HG02642 (cell line): ENCODE measurements around the gene PXDN.
"Not testable (repeated sequence)": the region's sequence is repeated elsewhere in the genome, so short reads cannot be mapped to it uniquely, and the experiment has no call there.

Experiments
- ATAC-seq: cut with Tn5 transposase; IDR thresholded peaks from one replicate; pipeline ENCODE4 v1.9.1; 2021; ENCODE audit warnings: mild to moderate bottlenecking; ENCODE audit not compliant: unreplicated experiment, poor library complexity

PXDN gene, protein sequence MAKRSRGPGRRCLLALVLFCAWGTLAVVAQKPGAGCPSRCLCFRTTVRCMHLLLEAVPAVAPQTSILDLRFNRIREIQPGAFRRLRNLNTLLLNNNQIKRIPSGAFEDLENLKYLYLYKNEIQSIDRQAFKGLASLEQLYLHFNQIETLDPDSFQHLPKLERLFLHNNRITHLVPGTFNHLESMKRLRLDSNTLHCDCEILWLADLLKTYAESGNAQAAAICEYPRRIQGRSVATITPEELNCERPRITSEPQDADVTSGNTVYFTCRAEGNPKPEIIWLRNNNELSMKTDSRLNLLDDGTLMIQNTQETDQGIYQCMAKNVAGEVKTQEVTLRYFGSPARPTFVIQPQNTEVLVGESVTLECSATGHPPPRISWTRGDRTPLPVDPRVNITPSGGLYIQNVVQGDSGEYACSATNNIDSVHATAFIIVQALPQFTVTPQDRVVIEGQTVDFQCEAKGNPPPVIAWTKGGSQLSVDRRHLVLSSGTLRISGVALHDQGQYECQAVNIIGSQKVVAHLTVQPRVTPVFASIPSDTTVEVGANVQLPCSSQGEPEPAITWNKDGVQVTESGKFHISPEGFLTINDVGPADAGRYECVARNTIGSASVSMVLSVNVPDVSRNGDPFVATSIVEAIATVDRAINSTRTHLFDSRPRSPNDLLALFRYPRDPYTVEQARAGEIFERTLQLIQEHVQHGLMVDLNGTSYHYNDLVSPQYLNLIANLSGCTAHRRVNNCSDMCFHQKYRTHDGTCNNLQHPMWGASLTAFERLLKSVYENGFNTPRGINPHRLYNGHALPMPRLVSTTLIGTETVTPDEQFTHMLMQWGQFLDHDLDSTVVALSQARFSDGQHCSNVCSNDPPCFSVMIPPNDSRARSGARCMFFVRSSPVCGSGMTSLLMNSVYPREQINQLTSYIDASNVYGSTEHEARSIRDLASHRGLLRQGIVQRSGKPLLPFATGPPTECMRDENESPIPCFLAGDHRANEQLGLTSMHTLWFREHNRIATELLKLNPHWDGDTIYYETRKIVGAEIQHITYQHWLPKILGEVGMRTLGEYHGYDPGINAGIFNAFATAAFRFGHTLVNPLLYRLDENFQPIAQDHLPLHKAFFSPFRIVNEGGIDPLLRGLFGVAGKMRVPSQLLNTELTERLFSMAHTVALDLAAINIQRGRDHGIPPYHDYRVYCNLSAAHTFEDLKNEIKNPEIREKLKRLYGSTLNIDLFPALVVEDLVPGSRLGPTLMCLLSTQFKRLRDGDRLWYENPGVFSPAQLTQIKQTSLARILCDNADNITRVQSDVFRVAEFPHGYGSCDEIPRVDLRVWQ (N-terminal part only)

DNA sequence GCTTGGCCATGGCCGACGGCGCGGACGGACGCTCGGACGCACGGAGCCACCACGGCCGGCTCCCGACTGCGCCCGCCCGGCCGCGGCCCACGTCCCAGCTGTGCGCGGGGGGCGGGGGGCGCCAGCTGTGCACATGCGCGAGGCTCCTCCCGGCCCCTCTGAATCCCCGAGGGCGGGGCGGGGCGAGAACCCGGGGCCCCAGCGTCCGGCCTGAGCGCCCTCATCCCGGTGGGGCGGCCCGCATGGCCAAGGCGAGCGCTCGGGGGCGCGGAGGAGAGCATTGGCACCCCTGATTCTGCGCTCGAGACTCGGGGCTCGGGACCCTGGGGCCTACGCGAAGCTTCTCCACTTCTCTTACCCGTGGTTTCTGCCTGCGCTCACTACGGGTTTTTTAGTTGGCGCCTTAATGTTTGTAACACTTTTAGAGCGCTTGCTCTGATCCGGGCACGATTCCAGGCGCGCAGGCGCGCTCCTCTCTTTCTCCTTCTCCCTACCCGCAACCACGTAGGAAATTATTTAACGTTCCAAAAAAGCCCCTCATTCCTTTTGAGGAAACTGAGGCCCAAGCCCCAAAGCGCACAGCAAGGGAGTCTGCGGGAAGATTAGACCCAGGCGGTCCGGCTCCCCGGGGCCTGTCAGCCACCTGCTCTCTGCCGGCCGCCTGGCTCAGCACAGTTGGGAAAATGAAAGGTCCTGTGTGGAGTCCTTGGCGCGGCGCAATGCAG lies at the start of gene PXDN:
PXDN (minus strand) TSS at position 70 of the 725 bp plus-strand sequence; CDS start at position 10, 60 bp downstream.
- no peak for ATAC-seq

DNA sequence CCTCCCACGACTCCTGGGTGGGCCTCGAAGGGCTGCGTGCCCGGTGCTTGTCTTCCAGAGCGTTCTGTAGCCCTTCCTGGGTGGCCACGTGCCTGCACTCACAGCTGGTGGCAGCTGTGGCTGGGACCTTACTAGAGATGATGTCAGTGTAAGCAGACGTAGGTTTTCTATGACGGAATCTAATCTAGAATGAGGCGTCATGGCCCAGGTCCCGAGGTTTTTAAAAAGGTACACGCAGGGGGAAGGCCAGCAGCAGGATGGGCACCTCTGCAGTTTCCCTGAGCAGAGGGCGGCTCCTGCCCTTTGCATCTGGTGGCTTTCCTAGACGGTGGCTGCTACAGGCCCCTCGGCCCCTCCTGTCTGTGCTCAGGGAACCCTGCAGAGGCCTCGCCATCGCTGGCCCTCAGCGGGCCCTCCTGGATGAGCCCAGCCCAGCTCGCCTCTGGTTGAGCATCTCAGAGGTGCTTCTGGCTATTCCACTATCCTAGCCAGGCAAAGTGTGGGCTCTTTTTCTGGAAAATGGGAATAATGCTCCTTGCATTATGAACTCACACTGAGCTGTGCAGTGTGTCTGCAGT lies 49.6 kb upstream of the PXDN start:
- no peak for ATAC-seq

GRCh38 chr2:1793001-1793867 lies 48.9 kb upstream of the PXDN start:
- no peak for ATAC-seq

GRCh38 chr2:1791685-1792435 lies 47.5 kb upstream of the PXDN start:
- ATAC-seq: no peak

DNA sequence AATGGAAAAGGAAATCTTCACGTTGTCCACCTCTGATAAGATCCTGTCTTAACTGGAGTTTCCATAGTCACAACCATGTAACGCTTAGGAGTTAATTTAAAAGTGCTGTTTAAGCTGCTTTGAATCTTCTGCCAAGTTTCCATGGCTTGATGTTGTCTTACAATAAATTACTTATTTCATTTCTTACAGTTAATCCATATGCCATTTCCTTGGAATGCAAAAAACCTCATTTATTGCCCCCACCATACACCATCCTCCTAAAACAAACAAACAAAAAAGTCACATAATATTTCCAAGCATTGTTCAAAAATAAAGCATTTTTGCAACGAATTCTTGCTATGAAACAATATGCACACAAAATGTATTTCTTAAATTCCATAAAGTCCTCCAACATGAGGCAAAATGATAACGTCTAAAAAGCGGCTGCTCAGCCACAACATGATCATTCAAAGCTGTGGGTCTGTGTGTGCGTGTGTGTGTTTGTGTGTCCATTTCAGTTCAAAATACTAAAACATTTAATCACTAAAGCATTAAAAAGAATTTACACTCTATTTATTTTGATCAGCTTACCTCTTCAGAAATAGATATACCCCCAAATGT lies 46.8 kb upstream of the PXDN start:
- ATAC-seq: no peak

- ATAC-seq: no peak
Observed at GRCh38 chr2:1790473-1790872, 46.2 kb upstream of the PXDN start.

DNA sequence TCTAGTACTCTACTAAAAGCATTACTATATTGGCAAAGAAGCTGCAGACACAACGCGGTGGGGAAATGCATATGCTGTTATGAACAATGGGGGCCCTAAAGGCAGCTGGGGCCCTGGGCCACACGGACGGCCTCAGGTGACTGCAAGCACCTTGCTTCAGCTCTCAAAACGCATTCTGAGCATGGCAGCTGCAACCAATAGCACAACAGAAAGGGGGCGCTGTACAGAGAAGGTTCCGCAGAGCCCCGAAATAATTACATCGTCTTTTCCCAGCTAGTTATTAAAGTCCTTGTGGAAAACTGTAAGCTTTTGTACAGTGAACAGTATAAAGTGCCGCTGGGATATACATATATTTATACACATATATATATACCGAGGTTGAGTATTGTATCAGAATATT lies 45.3 kb upstream of the PXDN start:
- ATAC-seq: no peak

DNA sequence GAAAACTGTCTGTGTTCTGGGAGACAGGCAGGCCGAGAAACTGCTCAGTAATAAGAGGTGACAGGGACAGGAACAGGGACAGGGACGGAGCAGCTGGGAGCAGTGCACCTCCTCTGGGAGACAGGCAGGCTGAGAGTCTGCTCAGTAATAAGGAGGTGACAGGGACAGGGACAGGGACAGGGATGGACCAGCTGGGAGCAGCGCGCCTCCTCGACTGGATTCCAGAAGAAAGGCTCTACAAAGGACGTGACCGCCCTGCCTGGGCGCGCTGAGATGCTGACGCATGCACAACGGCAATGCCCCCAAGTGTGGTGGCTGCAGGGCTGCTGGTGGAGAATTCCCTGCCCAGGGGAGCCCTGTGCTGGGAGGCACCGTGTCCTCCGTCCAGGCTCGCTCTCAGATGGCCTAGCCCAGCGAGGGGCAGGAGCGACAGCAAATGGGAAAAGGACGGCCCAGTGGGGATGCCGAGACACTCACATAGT lies 44.2 kb upstream of the PXDN start:
- ATAC-seq: no peak

DNA sequence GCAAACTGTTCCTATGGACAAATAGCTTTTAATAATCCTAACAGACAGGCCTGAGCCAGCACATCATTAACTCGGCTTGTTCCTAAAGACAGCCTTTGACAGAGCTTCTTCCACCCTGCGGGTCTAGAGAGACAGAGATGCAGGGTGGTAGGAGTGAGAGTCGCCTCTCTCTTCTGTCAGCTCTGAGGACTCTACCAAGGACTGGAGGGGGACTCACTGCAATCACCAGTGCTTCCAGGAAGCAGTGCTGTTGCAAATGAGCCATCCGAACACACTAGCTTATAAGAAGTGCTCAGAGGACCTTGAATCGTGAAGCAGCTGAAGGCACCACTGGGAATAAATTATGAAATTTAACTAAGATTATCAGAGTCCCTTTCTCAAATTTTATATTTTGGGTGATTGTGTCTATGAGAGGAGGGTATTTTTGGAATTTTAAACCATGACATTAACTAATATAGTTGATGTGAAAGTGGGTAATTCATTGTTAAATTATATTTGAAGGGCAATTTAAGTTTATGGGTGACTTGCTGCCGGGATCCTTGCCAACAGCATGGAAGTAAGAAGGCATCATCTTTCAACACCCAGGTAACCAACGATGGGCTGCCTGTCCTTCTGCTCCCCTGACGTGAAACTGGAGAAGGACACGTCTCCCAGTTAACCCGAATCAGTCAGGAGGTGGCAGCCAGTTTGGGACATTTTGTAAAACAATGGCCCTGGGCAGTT lies 43.6 kb upstream of the PXDN start:
- ATAC-seq: no peak

- no peak for ATAC-seq
Observed at GRCh38 chr2:1784986-1785617, 40.8 kb upstream of the PXDN start.

DNA sequence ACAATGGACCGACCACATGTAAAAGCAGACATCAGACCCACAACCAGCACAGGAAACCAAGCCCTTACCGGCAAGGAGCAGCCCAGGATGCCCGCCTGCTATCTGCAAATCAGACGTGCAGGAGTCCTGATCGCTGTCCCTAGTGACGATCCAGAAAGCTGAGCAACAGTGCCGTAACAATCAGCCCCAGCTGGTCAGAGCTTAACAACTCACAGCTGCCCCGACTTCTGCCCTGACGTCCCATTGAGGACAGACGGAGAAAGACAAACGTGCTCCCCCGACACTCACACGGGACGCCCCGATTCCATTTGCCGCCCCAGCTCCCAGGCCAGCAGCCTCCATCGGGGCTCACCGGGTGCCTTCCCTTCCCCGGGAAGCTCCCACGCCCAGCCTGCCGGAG lies 39.8 kb upstream of the PXDN start:
- no peak for ATAC-seq

GRCh38 chr2:1782514-1782913 lies 38.2 kb upstream of the PXDN start:
- no peak for ATAC-seq

- ATAC-seq: no peak
Observed at GRCh38 chr2:1781291-1782080, 37.2 kb upstream of the PXDN start.

DNA sequence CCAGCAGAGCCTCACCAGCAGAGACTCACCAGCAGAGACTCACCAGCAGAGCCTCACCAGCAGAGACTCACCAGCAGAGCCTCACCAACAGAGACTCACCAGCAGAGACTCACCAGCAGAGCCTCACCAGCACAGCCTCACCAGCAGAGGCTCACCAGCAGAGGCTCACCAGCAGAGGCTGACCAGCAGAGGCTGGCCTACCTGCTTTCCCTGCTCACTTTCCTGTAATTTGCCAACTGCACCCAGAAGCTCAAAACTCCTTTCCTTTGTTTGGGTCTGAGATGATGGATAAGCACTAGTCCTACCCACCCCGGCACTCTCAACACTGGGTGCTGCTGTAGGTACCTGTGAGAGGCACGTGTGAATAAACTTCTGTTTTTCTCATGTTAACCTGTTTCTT lies 36.4 kb upstream of the PXDN start:
- ATAC-seq: no peak

DNA sequence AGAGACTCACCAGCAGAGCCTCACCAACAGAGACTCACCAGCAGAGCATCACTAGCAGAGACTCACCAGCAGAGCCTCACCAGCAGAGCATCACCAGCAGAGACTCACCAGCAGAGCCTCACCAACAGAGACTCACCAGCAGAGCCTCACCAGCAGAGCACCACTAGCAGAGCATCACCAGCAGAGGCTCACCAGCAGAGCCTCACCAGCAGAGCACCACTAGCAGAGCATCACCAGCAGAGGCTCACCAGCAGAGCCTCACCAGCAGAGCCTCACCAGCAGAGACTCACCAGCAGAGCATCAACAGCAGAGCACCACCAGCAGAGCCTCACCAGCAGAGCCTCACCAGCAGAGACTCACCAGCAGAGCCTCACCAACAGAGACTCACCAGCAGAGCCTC lies 35.7 kb upstream of the PXDN start:
- not testable (repeated sequence) for ATAC-seq

DNA sequence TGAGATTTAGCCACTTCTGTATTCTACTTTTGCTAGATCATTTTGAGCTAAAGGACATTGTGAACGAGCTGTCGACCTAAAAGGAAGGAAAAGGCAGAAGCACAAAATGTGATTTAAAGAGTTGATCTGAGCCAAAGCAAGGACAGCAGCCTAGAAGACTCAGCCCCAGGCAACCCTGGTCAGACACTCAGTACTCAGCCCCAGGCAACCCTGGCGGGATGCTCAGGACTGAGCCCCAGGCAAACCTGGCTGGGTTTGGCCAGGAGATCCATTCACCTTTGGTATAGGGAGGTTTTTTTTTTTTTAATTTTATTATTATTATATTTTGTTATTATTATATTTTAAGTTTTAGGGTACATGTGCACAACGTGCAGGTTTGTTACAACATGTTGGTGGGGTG lies 34.3 kb upstream of the PXDN start:
- ATAC-seq: no peak
